Measurements from ENCODE around the gene KDM6A.

GRCh38 chrX:44908153-44908552 is 35.2 kb downstream of the KDM6A start:
- TF ChIP-seq CTCF (IDR thresholded peaks at IDR 0.05) (no peak), POLR2A (IDR thresholded peaks at IDR 0.05) (no peak)
